HEK293T (cell line): ENCODE measurements around the gene MRAP.

Experiments used
- BHLHE40 ChIP-seq: fragments of 450-650 bp; IDR thresholded peaks from 2 replicates; pipeline ENCODE4 v1.6.1; 2016; ENCODE audit warnings: mild to moderate bottlenecking, moderate library complexity, borderline replicate concordance
- SP1 ChIP-seq: fragments of 450-650 bp; IDR thresholded peaks from 2 replicates; pipeline ENCODE4 v1.6.1; 2017

DNA sequence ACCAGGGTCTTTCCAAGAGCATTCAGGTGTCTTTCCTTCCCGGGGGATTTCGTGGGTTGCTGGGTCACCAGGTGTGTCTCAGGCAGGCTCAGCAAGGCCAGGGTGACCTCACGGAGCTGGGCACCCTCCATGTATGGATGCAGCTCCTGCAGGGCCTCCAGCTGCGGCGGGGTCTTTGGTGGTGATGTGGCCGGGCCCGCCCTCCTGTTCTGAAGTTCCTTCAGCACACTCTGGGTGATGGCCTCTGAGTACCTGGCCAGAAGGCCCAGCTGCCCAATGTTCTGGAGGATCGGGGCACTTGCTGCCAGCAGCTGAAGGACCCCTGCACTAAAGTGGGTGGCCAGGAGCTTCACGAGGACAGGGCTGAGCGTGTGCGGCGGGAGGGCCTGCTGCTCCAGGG is 48.7 kb downstream of the MRAP start:
- TF ChIP-seq BHLHE40 (no peak), SP1 (no peak)
